H1 (cell line): ENCODE results near the gene OSBPL5.

Source experiments
- CREB1 ChIP-seq: IDR thresholded peaks from 2 replicates; pipeline ENCODE4 v1.6.1; 2012; ENCODE audit warnings: inconsistent platforms
- EZH2 ChIP-seq: fragments of 200-600 bp; sonication (generic); IDR thresholded peaks from 2 replicates; pipeline ENCODE4 v1.7.1; 2012; ENCODE audit warnings: low read depth, mild to moderate bottlenecking, moderate library complexity, low read length, inconsistent platforms; ENCODE audit not compliant: severe bottlenecking
- RFX5 ChIP-seq: IDR thresholded peaks from 2 replicates; pipeline ENCODE4 v1.6.1; 2011; ENCODE audit warnings: low read depth, low read length, improper control_type of control experiment, borderline replicate concordance
- SIX5 ChIP-seq: IDR thresholded peaks from 2 replicates; pipeline ENCODE4 v1.6.1; 2011; ENCODE audit warnings: mild to moderate bottlenecking, low read depth, low read length
- SUZ12 ChIP-seq: fragments of 200-600 bp; sonication (generic); IDR thresholded peaks from 2 replicates; pipeline ENCODE4 v1.6.1; 2012; ENCODE audit warnings: mild to moderate bottlenecking, inconsistent platforms, low read length, moderate library complexity, mixed read lengths
- USF2 ChIP-seq: IDR thresholded peaks from 2 replicates; pipeline ENCODE4 v1.6.1; 2011; ENCODE audit warnings: low read length, improper control_type of control experiment
- YY1 ChIP-seq: IDR thresholded peaks from 2 replicates; pipeline ENCODE4 v1.6.1; 2011; ENCODE audit warnings: low read depth, mild to moderate bottlenecking, low read length
- TF ChIP-seq, protein P1 (sequence below), 3 experiments: IDR thresholded peaks; 1 replicate in 2 of 3; 2 replicates in 1 of 3; pipeline versions ENCODE4 v1.5.1 to v1.6.1; 2011; ENCODE audit warnings: low read length in 3 of 3, mild to moderate bottlenecking in 3 of 3, inconsistent platforms in 2 of 3, low read depth in 1 of 3, moderate library complexity in 1 of 3; ENCODE audit not compliant: insufficient read depth in 1 of 3; ENCODE audit errors: control extremely low read depth in 1 of 3
- TF ChIP-seq, protein P2 (sequence below): IDR thresholded peaks from 2 replicates; pipeline ENCODE4 v1.6.1; 2012; ENCODE audit warnings: inconsistent platforms

DNA sequence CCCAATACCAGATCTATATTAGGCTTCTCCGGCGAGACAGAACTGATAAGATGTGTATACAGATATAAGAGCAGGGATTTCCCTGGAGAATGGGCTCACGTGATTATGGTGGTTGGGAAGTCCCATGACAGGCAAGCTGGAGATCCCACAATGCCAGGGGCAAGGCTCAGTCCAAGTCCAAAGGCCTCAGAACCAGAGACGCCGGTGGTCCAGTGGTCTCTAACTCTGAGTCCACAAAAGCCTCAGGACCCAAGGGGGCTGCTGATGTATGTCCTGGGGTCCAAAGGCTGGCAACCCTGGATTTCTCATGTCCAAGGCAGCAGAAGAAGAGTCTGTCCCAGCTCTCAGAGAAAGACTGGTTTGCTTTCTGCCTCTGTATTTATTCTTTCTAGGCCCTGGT lies 15.8 kb upstream of the OSBPL5 start:
- TF ChIP-seq EZH2 (no peak), YY1 (no peak), RFX5 (no peak), SUZ12 (no peak), SIX5 (no peak), CREB1 (no peak), USF2 (no peak)
- TF ChIP-seq, protein P1, sequence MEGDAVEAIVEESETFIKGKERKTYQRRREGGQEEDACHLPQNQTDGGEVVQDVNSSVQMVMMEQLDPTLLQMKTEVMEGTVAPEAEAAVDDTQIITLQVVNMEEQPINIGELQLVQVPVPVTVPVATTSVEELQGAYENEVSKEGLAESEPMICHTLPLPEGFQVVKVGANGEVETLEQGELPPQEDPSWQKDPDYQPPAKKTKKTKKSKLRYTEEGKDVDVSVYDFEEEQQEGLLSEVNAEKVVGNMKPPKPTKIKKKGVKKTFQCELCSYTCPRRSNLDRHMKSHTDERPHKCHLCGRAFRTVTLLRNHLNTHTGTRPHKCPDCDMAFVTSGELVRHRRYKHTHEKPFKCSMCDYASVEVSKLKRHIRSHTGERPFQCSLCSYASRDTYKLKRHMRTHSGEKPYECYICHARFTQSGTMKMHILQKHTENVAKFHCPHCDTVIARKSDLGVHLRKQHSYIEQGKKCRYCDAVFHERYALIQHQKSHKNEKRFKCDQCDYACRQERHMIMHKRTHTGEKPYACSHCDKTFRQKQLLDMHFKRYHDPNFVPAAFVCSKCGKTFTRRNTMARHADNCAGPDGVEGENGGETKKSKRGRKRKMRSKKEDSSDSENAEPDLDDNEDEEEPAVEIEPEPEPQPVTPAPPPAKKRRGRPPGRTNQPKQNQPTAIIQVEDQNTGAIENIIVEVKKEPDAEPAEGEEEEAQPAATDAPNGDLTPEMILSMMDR (IDR thresholded peaks at IDR 0.05; ENCODE audit: control extremely low read depth in 1 of 3, insufficient read depth in 1 of 3, low read depth in 1 of 3, low read length in 3 of 3): no peak
- TF ChIP-seq, protein P2, sequence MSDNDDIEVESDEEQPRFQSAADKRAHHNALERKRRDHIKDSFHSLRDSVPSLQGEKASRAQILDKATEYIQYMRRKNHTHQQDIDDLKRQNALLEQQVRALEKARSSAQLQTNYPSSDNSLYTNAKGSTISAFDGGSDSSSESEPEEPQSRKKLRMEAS: no peak
